ENCODE results near the gene GBGT1.

Gene GBGT1

GRCh38 chr9:133128152-133128551, 35.6 kb downstream of the GBGT1 start:
- Histone ChIP-seq H3K9me3 (no peaks in the 10 kb centered on the region), H3K27ac (no peak overlapping the region), H3K4me1 (peaks cover 0 to 58% (median 34%) of the 10 kb centered on the region in 4 donors), H3K27me3 (no peaks in the 10 kb centered on the region), H3K4me3 (no peak overlapping the region), H3K36me3 (no peaks in the 10 kb centered on the region)
- DNase-seq, result no peak
- intact Hi-C loops (cut with DNase I; ENCODE audit: low total_unique reads), result no loop called here
- no peak for TF ChIP-seq CTCF (IDR thresholded peaks at IDR 0.05)

DNA sequence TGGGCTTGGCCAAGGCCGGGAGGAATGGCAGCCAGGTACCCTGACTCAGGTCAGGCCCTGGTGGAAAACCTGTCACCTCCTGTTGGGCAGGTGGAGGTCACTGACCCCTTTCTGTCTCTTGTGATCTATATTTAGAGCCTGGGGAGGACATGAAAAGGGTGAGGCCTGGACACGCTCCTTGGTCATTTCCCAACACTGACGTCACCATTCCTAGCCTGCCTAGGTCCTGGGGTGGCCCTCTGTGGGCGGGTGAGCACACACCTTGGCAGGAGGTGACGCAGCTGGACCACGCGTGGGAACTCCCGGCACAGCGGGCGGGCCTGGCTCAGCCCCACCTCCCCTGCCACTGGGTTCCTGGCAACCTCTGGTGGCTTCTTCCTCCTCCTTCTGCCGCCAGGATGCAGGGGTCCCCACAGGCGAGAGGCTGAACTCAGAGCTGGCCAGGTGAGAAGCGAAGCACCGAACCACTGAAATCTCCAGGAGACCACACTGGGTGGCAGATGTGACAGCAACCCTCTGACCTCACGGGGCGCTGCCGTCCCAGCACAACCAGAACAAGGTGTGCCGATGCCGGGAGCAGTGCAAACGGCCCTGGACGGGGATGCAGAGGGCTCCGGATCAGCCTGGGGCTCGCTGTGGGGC, 36.3 kb downstream of the GBGT1 start:
- no peaks in the 10 kb centered on the region for H3K36me3 ChIP-seq
- H3K4me1 ChIP-seq, result peaks cover 0 to 62% (median 33%) of the 10 kb centered on the region in 4 donors
- no peaks in the 10 kb centered on the region for H3K9me3 ChIP-seq
- intact Hi-C loops (cut with DNase I; ENCODE audit: low total_unique reads), result no loop called here
- peak in 1 of 2 donors; percentile 57 for DNase-seq
- no peaks in the 10 kb centered on the region for H3K27me3 ChIP-seq
- peak overlapping the region; percentile 61 to 63 for H3K27ac ChIP-seq
- H3K4me3 ChIP-seq, result no peak overlapping the region
- TF ChIP-seq CTCF (IDR thresholded peaks at IDR 0.05), result no peak

GRCh38 chr9:133126697-133127339, 36.9 kb downstream of the GBGT1 start:
- H3K9me3 ChIP-seq, result no peaks in the 10 kb centered on the region
- intact Hi-C loops (cut with DNase I; ENCODE audit: low total_unique reads), result no loop called here
- H3K4me1 ChIP-seq, result peaks cover 0 to 63% (median 30%) of the 10 kb centered on the region in 4 donors

GRCh38 chr9:133125941-133126696, 37.6 kb downstream of the GBGT1 start:
- H3K4me3 ChIP-seq, result peak overlapping the region; percentile 30 to 50
- peaks cover 0 to 62% (median 27%) of the 10 kb centered on the region in 4 donors for H3K4me1 ChIP-seq
- intact Hi-C loops (cut with DNase I; ENCODE audit: low total_unique reads), result no loop called here

More at GRCh38 chr9:133126697-133127339, 36.9 kb downstream of the GBGT1 start:
- H3K27me3 ChIP-seq, result no peaks in the 10 kb centered on the region
- H3K4me3 ChIP-seq, result peak overlapping the region; percentile 30 to 50
- no peaks in the 10 kb centered on the region for H3K36me3 ChIP-seq
- TF ChIP-seq CTCF (IDR thresholded peaks at IDR 0.05), result no peak
- H3K27ac ChIP-seq, result peak overlapping the region; percentile 61 to 63
- DNase-seq, result no peak

DNA sequence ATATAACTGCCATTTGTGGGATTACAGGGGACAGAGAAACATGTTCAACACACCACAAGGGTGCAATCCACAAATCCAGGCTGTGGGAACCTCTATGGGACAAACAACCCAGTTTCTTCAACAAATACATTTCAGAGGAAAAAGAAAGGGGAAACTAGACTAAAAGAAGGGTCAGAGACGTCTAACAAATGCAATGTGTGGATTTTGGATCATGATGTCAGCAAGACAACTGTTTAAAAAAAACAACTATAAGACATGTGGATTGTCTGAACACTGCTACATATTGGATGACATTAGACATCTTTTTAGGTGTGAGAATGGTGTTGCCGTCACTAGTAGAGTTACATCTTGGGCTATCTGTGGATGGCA, 38.8 kb downstream of the GBGT1 start:
- H3K4me3 ChIP-seq, result no peak overlapping the region
- DNase-seq, result no peak
- H3K27ac ChIP-seq, result no peak overlapping the region
- H3K4me1 ChIP-seq, result peaks cover 0 to 71% (median 37%) of the 10 kb centered on the region in 4 donors
- TF ChIP-seq CTCF (IDR thresholded peaks at IDR 0.05), result no peak
- intact Hi-C loops (cut with DNase I; ENCODE audit: low total_unique reads), result no loop called here
- no peaks in the 10 kb centered on the region for H3K27me3 ChIP-seq
- no peaks in the 10 kb centered on the region for H3K36me3 ChIP-seq
- no peaks in the 10 kb centered on the region for H3K9me3 ChIP-seq

More at GRCh38 chr9:133125941-133126696, 37.6 kb downstream of the GBGT1 start:
- Histone ChIP-seq H3K9me3 (no peaks in the 10 kb centered on the region), H3K36me3 (no peaks in the 10 kb centered on the region), H3K27me3 (no peaks in the 10 kb centered on the region), H3K27ac (peak overlapping the region; percentile 61 to 63)
- DNase-seq, result peak in 1 of 2 donors; percentile 64
- no peak for TF ChIP-seq CTCF (IDR thresholded peaks at IDR 0.05)

Measured in tibial artery (tissue), 4 donors.